PFSK-1 (cell line): ENCODE data around the gene RPH3AL.

Experiments used
- FOXP2 ChIP-seq: optimal IDR thresholded peaks from 2 replicates; pipeline ENCODE3; 2011; ENCODE audit warnings: borderline replicate concordance, control low read depth, inconsistent platforms; ENCODE audit not compliant: insufficient read depth; ENCODE audit errors: extremely low read length, extremely low read depth
- POLR2AphosphoS5 ChIP-seq: IDR thresholded peaks from 2 replicates; pipeline ENCODE4 v1.6.1; 2012; ENCODE audit warnings: low read depth, mild to moderate bottlenecking, control low read depth, low read length, moderate library complexity
- REST ChIP-seq, 2 experiments: IDR thresholded peaks; 2 replicates each; pipeline versions ENCODE4 v1.6.1 to v1.8.0; 2011 to 2012; ENCODE audit warnings: low read depth in 2 of 2, low read length in 2 of 2, control low read depth in 1 of 2, inconsistent platforms in 1 of 2, mild to moderate bottlenecking in 1 of 2, moderate library complexity in 1 of 2; ENCODE audit not compliant: insufficient read depth in 1 of 2
- SIN3A ChIP-seq: IDR thresholded peaks from 2 replicates; pipeline ENCODE4 v1.6.1; 2012; ENCODE audit warnings: mild to moderate bottlenecking, low read length, moderate library complexity, borderline replicate concordance; ENCODE audit not compliant: insufficient read depth
- TAF1 ChIP-seq: IDR thresholded peaks from 2 replicates; pipeline ENCODE4 v1.6.1; 2012; ENCODE audit warnings: low read length, control low read depth, borderline replicate concordance; ENCODE audit not compliant: insufficient read depth

The RPH3AL gene

DNA sequence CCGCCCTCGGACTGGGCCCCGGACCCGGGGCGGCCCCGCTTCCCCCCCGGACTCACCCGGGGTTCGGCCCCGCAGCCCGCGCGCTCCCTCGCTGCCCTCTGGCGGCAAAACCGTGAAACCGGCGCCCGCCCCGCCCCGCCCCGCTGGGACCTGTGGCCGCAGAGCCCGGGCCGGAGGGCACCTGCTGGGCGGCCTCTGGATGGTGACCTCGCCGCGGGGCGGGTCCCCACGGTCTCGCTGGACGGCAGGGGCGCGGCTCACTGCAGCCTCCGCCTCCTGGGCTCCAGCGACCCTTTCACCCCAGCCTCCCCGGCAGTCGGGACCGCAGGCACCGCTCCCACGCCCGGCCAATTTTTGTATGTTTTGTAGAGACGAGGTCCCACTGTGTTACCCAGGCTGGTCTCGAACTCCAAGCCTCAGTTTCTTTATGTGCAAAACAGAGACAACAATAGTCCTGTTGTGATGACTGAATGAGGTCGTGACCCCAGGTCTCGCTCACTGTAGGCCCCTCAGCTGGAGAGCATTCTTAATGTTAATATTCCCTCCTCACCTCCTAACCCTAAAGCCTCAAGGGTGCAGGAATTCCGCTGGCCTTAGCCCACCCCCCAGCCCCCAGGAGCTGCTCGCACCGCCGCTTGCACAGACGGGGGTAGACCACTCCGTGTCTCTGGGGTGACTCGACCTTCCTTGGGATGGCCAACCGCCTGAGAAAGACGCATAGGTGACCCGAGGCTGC lies 33.7 kb upstream of the RPH3AL start:
- TF ChIP-seq POLR2AphosphoS5 = no peak
- no peak for TF ChIP-seq SIN3A
- no peak for TF ChIP-seq TAF1
- no peak for TF ChIP-seq FOXP2
- TF ChIP-seq REST (IDR thresholded peaks at IDR 0.05; ENCODE audit: insufficient read depth in 1 of 2, low read depth in 2 of 2, low read length in 2 of 2) = no peak

DNA sequence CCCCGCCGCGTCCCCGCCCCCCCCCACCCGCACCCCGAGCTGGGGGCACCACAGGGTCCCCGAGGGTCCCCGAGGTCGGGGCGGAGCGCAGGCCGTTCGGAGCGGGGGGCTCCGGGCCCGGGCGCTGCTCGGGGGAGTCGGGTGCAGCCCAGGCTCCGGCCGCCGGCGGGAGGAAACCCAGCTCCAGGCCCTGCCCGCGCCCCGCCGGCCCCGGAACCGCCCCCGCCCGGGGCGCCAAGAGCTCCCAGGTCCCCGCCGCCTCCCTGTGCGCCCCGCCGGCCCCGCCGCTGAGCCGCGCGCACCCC lies 33.2 kb upstream of the RPH3AL start:
- TF ChIP-seq SIN3A (no peak), FOXP2 (no peak), REST (IDR thresholded peaks at IDR 0.05; ENCODE audit: insufficient read depth in 1 of 2, low read depth in 2 of 2, low read length in 2 of 2) (no peak), TAF1 (no peak), POLR2AphosphoS5 (no peak)

- TF ChIP-seq TAF1 = no peak
Measured at GRCh38 chr17:385178-385835, 32.7 kb upstream of the RPH3AL start.

GRCh38 chr17:384622-385177 lies 32.1 kb upstream of the RPH3AL start:
- TF ChIP-seq TAF1 (no peak), FOXP2 (no peak), SIN3A (no peak), POLR2AphosphoS5 (no peak), REST (IDR thresholded peaks at IDR 0.05; ENCODE audit: insufficient read depth in 1 of 2, low read depth in 2 of 2, low read length in 2 of 2) (no peak)

DNA sequence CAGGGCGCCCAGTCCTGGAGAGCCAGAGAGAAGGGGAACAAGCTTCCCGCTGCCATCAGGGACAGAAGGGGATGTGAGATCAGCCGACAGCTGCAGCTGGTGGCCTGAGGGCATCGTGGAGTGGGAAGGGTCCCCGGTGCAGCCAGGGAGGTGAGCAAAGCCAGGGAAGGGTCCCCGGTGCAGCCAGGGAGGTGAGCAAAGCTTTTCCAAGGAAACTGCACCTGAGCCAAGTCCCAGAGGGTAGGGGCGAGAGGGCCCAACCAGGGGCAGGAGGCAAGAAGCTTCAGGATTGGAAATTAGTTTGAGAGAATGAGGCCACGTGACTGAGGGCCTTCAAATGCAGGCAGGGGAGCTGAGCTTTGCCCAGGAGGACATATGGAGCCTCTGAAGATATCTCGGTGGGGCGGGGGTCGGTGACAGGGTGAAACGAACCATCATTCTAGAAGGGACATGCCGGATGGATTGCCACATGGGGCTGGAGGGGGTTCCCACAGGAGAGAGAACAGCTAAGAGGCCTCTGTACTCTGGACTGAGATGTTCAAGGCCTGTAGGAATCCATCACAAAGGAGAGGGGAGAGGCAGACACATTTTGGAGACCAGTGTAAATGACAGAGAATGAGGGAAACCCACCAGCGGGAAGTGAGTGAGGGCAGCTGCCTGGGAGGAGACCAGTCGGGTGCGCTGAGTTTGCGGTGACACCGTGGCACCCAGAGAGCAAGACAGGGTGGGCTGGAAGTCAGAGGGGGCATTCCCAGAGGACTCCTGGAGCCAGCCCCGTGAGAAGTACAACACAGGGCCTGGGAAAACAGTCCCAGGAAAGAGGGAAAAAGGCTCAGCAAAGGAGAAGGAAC lies 31.4 kb upstream of the RPH3AL start:
- TF ChIP-seq TAF1 (no peak), SIN3A (no peak), REST (IDR thresholded peaks at IDR 0.05; ENCODE audit: insufficient read depth in 1 of 2, low read depth in 2 of 2, low read length in 2 of 2) (no peak), POLR2AphosphoS5 (no peak), FOXP2 (no peak)
